Measurements from ENCODE around the gene RAB3B. TPM values are rescaled to one million over a fixed set of nuclear protein-coding genes. Genes with fewer than 3 reads are reported as not detected.
A peak's percentile ranks its signal among the peaks of the same experiment; 100 is the strongest.

RAB3B gene
- total and polyA plus RNA-seq, 9 of the 15 experiments (the other 6 are each of a cell fraction or from before 2014, with no cell fraction given) = 0.07 to 0.47 (median 0.27) TPM

GRCh38 chr1:52033190-52034049, 42.9 kb upstream of the RAB3B start, which contains the start of gene KTI12 (continued):
- TF ChIP-seq TOE1 (IDR thresholded peaks at IDR 0.05; ENCODE audit: borderline replicate concordance) (peak; percentile 62; the same call in 1 of the 2 replicates), TOE1 (CRISPR knock-in tag; IDR thresholded peaks at IDR 0.05; ENCODE audit: borderline replicate concordance, low read depth) (peak; percentile 48; the same call in 1 of the 2 replicates), SETDB1 (IDR thresholded peaks at IDR 0.05; ENCODE audit: low read length) (no peak), SMARCA4 (IDR thresholded peaks at IDR 0.05) (no peak; the same call in 1 of the 2 replicates), SMARCC2 (IDR thresholded peaks at IDR 0.05; ENCODE audit: low read depth) (no peak), CAMTA2 (CRISPR knock-in tag; conservative IDR thresholded peaks at IDR 0.05) (no peak), FOXA1 (IDR thresholded peaks at IDR 0.05; ENCODE audit: borderline replicate concordance) (no peak)
- TF ChIP-seq, protein P1, sequence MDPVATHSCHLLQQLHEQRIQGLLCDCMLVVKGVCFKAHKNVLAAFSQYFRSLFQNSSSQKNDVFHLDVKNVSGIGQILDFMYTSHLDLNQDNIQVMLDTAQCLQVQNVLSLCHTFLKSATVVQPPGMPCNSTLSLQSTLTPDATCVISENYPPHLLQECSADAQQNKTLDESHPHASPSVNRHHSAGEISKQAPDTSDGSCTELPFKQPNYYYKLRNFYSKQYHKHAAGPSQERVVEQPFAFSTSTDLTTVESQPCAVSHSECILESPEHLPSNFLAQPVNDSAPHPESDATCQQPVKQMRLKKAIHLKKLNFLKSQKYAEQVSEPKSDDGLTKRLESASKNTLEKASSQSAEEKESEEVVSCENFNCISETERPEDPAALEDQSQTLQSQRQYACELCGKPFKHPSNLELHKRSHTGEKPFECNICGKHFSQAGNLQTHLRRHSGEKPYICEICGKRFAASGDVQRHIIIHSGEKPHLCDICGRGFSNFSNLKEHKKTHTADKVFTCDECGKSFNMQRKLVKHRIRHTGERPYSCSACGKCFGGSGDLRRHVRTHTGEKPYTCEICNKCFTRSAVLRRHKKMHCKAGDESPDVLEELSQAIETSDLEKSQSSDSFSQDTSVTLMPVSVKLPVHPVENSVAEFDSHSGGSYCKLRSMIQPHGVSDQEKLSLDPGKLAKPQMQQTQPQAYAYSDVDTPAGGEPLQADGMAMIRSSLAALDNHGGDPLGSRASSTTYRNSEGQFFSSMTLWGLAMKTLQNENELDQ (CRISPR knock-in tag; IDR thresholded peaks at IDR 0.05; ENCODE audit: borderline replicate concordance) = no peak
